ENCODE measurements around the gene P2RY11.

P2RY11 gene

DNA sequence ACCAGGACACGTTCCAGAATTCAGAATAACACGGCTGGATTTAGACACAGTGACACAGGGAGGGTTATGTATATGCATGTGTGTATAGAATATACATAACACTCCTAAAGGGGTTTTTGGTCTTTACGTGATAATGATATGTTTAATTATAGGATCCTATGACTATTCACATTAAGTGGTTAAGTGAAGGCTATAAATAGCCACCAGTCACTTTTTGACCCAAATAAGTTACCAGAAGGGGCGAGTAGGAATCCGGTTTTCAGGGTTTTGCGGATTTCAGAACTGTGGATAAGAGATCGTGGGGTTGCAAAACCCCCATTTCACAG, 15.9 kb upstream of the P2RY11 start:
- TF ChIP-seq ARNTL (CRISPR knock-in tag; IDR thresholded peaks at IDR 0.05; ENCODE audit: borderline replicate concordance, low read depth): no peak
- no peak for ATAC-seq

DNA sequence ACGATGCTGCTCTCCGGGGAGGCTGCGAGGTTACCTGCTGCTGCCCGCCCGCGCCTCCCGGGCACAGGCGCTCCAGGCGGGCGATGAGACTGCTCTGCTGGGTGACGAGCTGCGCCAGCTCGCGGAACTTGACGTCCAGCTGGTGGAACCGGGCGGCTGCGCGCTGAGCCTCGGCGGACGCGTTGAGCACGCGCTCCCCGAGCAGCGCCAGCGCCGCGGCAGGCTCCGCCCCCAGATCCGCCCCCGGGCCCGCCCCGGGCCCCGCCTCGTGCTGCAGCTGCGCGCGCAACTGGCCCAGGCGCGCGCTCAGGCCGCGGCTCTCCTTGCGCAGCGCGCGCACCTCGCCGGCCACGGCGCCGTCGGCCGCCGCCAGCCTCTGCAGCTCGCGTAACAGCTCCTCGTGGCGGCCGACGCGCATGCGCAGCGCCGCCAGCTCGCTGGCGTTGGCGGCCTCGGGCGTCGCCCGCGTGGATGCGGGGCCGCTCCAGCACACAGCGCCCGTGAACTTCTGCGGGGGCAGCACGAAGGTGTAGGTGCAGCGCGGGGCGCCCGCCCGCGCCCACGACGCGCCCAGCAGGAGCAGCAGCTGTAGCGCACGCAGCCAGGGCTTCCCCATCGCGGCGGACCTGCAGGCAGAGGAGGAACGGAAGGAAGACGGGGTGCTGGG, 15.4 kb upstream of the P2RY11 start:
- ATAC-seq: peak; percentile 84
- TF ChIP-seq CSDC2 (CRISPR knock-in tag; IDR thresholded peaks at IDR 0.05): 0 out of 2 replicates have a peak, but pooled peaks have one; percentile 13
- TF ChIP-seq ESRRG (CRISPR knock-in tag; IDR thresholded peaks at IDR 0.05): no peak
- TF ChIP-seq ZFP3 (CRISPR knock-in tag; IDR thresholded peaks at IDR 0.05): 0 out of 2 replicates have a peak, but pooled peaks have one; percentile 12
- TF ChIP-seq, protein P1, sequence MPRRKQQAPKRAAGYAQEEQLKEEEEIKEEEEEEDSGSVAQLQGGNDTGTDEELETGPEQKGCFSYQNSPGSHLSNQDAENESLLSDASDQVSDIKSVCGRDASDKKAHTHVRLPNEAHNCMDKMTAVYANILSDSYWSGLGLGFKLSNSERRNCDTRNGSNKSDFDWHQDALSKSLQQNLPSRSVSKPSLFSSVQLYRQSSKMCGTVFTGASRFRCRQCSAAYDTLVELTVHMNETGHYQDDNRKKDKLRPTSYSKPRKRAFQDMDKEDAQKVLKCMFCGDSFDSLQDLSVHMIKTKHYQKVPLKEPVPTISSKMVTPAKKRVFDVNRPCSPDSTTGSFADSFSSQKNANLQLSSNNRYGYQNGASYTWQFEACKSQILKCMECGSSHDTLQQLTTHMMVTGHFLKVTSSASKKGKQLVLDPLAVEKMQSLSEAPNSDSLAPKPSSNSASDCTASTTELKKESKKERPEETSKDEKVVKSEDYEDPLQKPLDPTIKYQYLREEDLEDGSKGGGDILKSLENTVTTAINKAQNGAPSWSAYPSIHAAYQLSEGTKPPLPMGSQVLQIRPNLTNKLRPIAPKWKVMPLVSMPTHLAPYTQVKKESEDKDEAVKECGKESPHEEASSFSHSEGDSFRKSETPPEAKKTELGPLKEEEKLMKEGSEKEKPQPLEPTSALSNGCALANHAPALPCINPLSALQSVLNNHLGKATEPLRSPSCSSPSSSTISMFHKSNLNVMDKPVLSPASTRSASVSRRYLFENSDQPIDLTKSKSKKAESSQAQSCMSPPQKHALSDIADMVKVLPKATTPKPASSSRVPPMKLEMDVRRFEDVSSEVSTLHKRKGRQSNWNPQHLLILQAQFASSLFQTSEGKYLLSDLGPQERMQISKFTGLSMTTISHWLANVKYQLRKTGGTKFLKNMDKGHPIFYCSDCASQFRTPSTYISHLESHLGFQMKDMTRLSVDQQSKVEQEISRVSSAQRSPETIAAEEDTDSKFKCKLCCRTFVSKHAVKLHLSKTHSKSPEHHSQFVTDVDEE (CRISPR knock-in tag; IDR thresholded peaks at IDR 0.05): 0 out of 2 replicates have a peak, but pooled peaks have one; percentile 16
- 0 out of 2 replicates have a peak, but pooled peaks have one; percentile 30 for TF ChIP-seq SNAI2 (CRISPR knock-in tag; IDR thresholded peaks at IDR 0.05)

DNA sequence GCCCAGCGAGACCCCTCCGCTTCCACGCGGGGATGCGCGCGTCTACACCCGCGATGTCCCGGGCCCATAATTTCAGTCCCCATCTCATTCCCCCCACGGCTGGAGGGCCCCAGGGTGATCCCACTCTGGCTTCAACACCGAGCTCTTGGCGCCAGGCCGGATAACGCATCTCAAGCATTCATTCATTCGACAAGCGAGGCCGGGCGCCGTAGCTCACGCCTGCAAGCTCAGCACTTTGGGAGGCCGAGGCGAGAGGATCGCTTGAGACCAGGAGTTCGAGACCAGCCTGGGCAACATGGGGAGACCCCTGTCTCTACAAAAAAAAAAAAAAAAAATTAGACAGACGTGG, 14.9 kb upstream of the P2RY11 start:
- TF ChIP-seq ZNF70 (CRISPR knock-in tag; IDR thresholded peaks at IDR 0.05) (no peak), CSDC2 (CRISPR knock-in tag; IDR thresholded peaks at IDR 0.05) (no peak), ZNF565 (CRISPR knock-in tag; conservative IDR thresholded peaks at IDR 0.05; ENCODE audit: low read depth) (no peak), ZFP30 (CRISPR knock-in tag; IDR thresholded peaks at IDR 0.05) (no peak), ISL1 (CRISPR knock-in tag; IDR thresholded peaks at IDR 0.05) (no peak), ARNTL (CRISPR knock-in tag; IDR thresholded peaks at IDR 0.05; ENCODE audit: borderline replicate concordance, low read depth) (no peak), ZFP3 (CRISPR knock-in tag; IDR thresholded peaks at IDR 0.05) (no peak), ZNF8 (CRISPR knock-in tag; IDR thresholded peaks at IDR 0.05) (no peak), SNAI2 (CRISPR knock-in tag; IDR thresholded peaks at IDR 0.05) (no peak), BACH2 (CRISPR knock-in tag; IDR thresholded peaks at IDR 0.05; ENCODE audit: borderline replicate concordance) (no peak), RARB (CRISPR knock-in tag; IDR thresholded peaks at IDR 0.05) (no peak), ZC3H10 (CRISPR knock-in tag; IDR thresholded peaks at IDR 0.05) (no peak), TOX (CRISPR knock-in tag; IDR thresholded peaks at IDR 0.05; ENCODE audit: borderline replicate concordance) (no peak)
- TF ChIP-seq, protein P2, sequence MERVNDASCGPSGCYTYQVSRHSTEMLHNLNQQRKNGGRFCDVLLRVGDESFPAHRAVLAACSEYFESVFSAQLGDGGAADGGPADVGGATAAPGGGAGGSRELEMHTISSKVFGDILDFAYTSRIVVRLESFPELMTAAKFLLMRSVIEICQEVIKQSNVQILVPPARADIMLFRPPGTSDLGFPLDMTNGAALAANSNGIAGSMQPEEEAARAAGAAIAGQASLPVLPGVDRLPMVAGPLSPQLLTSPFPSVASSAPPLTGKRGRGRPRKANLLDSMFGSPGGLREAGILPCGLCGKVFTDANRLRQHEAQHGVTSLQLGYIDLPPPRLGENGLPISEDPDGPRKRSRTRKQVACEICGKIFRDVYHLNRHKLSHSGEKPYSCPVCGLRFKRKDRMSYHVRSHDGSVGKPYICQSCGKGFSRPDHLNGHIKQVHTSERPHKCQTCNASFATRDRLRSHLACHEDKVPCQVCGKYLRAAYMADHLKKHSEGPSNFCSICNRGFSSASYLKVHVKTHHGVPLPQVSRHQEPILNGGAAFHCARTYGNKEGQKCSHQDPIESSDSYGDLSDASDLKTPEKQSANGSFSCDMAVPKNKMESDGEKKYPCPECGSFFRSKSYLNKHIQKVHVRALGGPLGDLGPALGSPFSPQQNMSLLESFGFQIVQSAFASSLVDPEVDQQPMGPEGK (CRISPR knock-in tag; IDR thresholded peaks at IDR 0.05; ENCODE audit: borderline replicate concordance): no peak
- TF ChIP-seq, protein P1 (CRISPR knock-in tag; IDR thresholded peaks at IDR 0.05): no peak
- TF ChIP-seq, protein P3, sequence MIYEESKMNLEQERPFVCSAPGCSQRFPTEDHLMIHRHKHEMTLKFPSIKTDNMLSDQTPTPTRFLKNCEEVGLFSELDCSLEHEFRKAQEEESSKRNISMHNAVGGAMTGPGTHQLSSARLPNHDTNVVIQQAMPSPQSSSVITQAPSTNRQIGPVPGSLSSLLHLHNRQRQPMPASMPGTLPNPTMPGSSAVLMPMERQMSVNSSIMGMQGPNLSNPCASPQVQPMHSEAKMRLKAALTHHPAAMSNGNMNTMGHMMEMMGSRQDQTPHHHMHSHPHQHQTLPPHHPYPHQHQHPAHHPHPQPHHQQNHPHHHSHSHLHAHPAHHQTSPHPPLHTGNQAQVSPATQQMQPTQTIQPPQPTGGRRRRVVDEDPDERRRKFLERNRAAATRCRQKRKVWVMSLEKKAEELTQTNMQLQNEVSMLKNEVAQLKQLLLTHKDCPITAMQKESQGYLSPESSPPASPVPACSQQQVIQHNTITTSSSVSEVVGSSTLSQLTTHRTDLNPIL (CRISPR knock-in tag; IDR thresholded peaks at IDR 0.05; ENCODE audit: low read depth): no peak
- TF ChIP-seq, protein P4, sequence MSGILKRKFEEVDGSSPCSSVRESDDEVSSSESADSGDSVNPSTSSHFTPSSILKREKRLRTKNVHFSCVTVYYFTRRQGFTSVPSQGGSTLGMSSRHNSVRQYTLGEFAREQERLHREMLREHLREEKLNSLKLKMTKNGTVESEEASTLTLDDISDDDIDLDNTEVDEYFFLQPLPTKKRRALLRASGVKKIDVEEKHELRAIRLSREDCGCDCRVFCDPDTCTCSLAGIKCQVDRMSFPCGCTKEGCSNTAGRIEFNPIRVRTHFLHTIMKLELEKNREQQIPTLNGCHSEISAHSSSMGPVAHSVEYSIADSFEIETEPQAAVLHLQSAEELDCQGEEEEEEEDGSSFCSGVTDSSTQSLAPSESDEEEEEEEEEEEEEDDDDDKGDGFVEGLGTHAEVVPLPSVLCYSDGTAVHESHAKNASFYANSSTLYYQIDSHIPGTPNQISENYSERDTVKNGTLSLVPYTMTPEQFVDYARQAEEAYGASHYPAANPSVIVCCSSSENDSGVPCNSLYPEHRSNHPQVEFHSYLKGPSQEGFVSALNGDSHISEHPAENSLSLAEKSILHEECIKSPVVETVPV (CRISPR knock-in tag; IDR thresholded peaks at IDR 0.05): no peak
- no peak for ATAC-seq
